DND-41 (cell line): ENCODE measurements around the gene NCF2.

Experiments
- ATAC-seq: fragments of 200-7000 bp; cut with Tn5 transposase; 3 replicates; pipeline ENCODE4 v1.9.1; 2021; ENCODE audit warnings: low read depth; ENCODE audit not compliant: insufficient read depth
- DNase-seq: peaks from one replicate; pipeline ENCODE4 v3.0.0-alpha.2; 2020
- H2AFZ ChIP-seq: 2 replicates; pipeline ENCODE4 v1.6.0; 2012; ENCODE audit warnings: low read depth, low read length
- H3K27ac ChIP-seq: 2 replicates; pipeline ENCODE4 v1.5.1; 2012; ENCODE audit warnings: low read length, inconsistent platforms
- H3K27me3 ChIP-seq: fragments of 200-600 bp; sonication (generic); 2 replicates; pipeline ENCODE4 v1.6.0; 2012; ENCODE audit warnings: low read length, mild to moderate bottlenecking, inconsistent platforms; ENCODE audit not compliant: insufficient read depth, poor library complexity
- H3K36me3 ChIP-seq: 2 replicates; pipeline ENCODE4 v1.5.1; 2012; ENCODE audit warnings: low read length, inconsistent platforms; ENCODE audit not compliant: insufficient read depth
- H3K4me1 ChIP-seq: 2 replicates; pipeline ENCODE4 v1.5.1; 2012; ENCODE audit warnings: mild to moderate bottlenecking, low read length; ENCODE audit not compliant: insufficient read depth
- H3K4me2 ChIP-seq: 2 replicates; pipeline ENCODE4 v1.6.0; 2012; ENCODE audit warnings: mild to moderate bottlenecking, moderate library complexity, low read length, inconsistent platforms; ENCODE audit not compliant: insufficient read depth
- H3K4me3 ChIP-seq, 2 experiments: fragments of 200-600 bp in 1 of 2; shearing (Covaris generic) in 1 of 2; 2 replicates each; pipeline ENCODE4 v1.5.1; 2012 to 2016; ENCODE audit warnings: inconsistent platforms in 2 of 2, low read length in 2 of 2, mild to moderate bottlenecking in 2 of 2, low read depth in 1 of 2, moderate library complexity in 1 of 2
- H3K79me2 ChIP-seq: 2 replicates; pipeline ENCODE4 v1.6.0; 2012; ENCODE audit warnings: low read length, inconsistent platforms; ENCODE audit not compliant: insufficient read depth
- H3K9ac ChIP-seq: 2 replicates; pipeline ENCODE4 v1.6.0; 2012; ENCODE audit warnings: low read depth, mild to moderate bottlenecking, inconsistent platforms, low read length, moderate library complexity
- H3K9me3 ChIP-seq: 2 replicates; pipeline ENCODE4 v1.5.1; 2012; ENCODE audit warnings: low read length, moderate library complexity, mild to moderate bottlenecking, inconsistent platforms; ENCODE audit not compliant: insufficient read depth, severe bottlenecking
- H4K20me1 ChIP-seq: 2 replicates; pipeline ENCODE4 v1.6.0; 2012; ENCODE audit warnings: low read length; ENCODE audit not compliant: insufficient read depth
- CTCF ChIP-seq: IDR thresholded peaks from 2 replicates; pipeline ENCODE4 v1.5.1; 2012; ENCODE audit warnings: borderline replicate concordance, low read length, moderate library complexity, mild to moderate bottlenecking; ENCODE audit not compliant: poor library complexity, severe bottlenecking; ENCODE audit errors: extremely low read depth
- EZH2 ChIP-seq: IDR thresholded peaks from 3 replicates; pipeline ENCODE4 v1.6.1; 2012; ENCODE audit warnings: borderline replicate concordance, low read depth, mild to moderate bottlenecking, moderate library complexity, low read length, inconsistent platforms; ENCODE audit not compliant: severe bottlenecking

The NCF2 gene

GRCh38 chr1:183533617-183534174 lies 56.6 kb downstream of the NCF2 start:
- H3K36me3 ChIP-seq, result peaks cover 96% of the 10 kb centered on the region

GRCh38 chr1:183528577-183528976 lies 61.7 kb downstream of the NCF2 start:
- TF ChIP-seq CTCF (no peak), EZH2 (no peak)
- no peaks in the 10 kb centered on the region for H3K4me1 ChIP-seq
- H3K27ac ChIP-seq, result no peak overlapping the region
- ATAC-seq (no peak), DNase-seq (no peak)
- H3K79me2 ChIP-seq, result 0 out of 2 replicates have a peak, but pooled peaks cover 3% of the 10 kb centered on the region
- H2AFZ ChIP-seq, result no peak overlapping the region
- peaks cover 2% of the 10 kb centered on the region; the same call in 1 of the 2 replicates for H4K20me1 ChIP-seq
- H3K4me3 ChIP-seq, result no peak overlapping the region
- no peaks in the 10 kb centered on the region for H3K27me3 ChIP-seq
- no peak overlapping the region for H3K4me2 ChIP-seq
- peaks cover 73% of the 10 kb centered on the region for H3K36me3 ChIP-seq
- no peak overlapping the region for H3K9ac ChIP-seq
- no peaks in the 10 kb centered on the region for H3K9me3 ChIP-seq

More at GRCh38 chr1:183533617-183534174, 56.6 kb downstream of the NCF2 start:
- ATAC-seq (no peak), DNase-seq (no peak)
- no peaks in the 10 kb centered on the region for H3K79me2 ChIP-seq
- no peak overlapping the region for H2AFZ ChIP-seq
- H3K4me2 ChIP-seq, result no peak overlapping the region
- no peaks in the 10 kb centered on the region for H3K9me3 ChIP-seq
- H3K9ac ChIP-seq, result no peak overlapping the region
- no peaks in the 10 kb centered on the region for H3K27me3 ChIP-seq
- no peak overlapping the region for H3K4me3 ChIP-seq
- TF ChIP-seq EZH2, result no peak
- TF ChIP-seq CTCF, result no peak
- H3K27ac ChIP-seq, result no peak overlapping the region
- H3K4me1 ChIP-seq, result no peaks in the 10 kb centered on the region
- H4K20me1 ChIP-seq, result no peaks in the 10 kb centered on the region

- peaks cover 66% of the 10 kb centered on the region for H3K36me3 ChIP-seq
- H3K4me1 ChIP-seq, result no peaks in the 10 kb centered on the region
- H3K79me2 ChIP-seq, result peaks cover 3% of the 10 kb centered on the region; the same call in 1 of the 2 replicates
- H4K20me1 ChIP-seq, result peaks cover 7% of the 10 kb centered on the region
- H3K27me3 ChIP-seq, result no peaks in the 10 kb centered on the region
- H3K4me2 ChIP-seq, result no peak overlapping the region
- no peak for ATAC-seq
- no peak overlapping the region for H3K9ac ChIP-seq
- no peaks in the 10 kb centered on the region for H3K9me3 ChIP-seq
- no peak overlapping the region for H3K4me3 ChIP-seq
- no peak overlapping the region for H2AFZ ChIP-seq
- TF ChIP-seq EZH2, result no peak
- TF ChIP-seq CTCF, result no peak
- no peak for DNase-seq
- no peak overlapping the region for H3K27ac ChIP-seq
Observed at GRCh38 chr1:183522104-183522503, 68.2 kb downstream of the NCF2 start.

GRCh38 chr1:183520379-183520778 lies 69.9 kb downstream of the NCF2 start:
- no peak overlapping the region for H3K27ac ChIP-seq
- H2AFZ ChIP-seq, result no peak overlapping the region
- H3K4me3 ChIP-seq, result no peak overlapping the region
- H3K4me1 ChIP-seq, result no peaks in the 10 kb centered on the region
- no peak overlapping the region for H3K4me2 ChIP-seq
- H3K9me3 ChIP-seq, result no peaks in the 10 kb centered on the region
- H3K9ac ChIP-seq, result no peak overlapping the region
- peaks cover 3% of the 10 kb centered on the region; the same call in 1 of the 2 replicates for H3K79me2 ChIP-seq
- TF ChIP-seq CTCF, result no peak
- TF ChIP-seq EZH2, result no peak
- no peak for DNase-seq
- no peaks in the 10 kb centered on the region for H3K27me3 ChIP-seq
- ATAC-seq, result no peak
- H3K36me3 ChIP-seq, result peaks cover 73% of the 10 kb centered on the region
- peaks cover 7% of the 10 kb centered on the region for H4K20me1 ChIP-seq
